OCI-LY7 (cell line): ENCODE measurements around the gene CASP9.

Source experiments
- CTCF ChIP-seq: fragments of 200-600 bp; sonication (generic); conservative IDR thresholded peaks from 2 replicates; pipeline ENCODE4 v1.5.1; 2014; ENCODE audit warnings: mild to moderate bottlenecking, antibody characterized with exemption, low read length, moderate library complexity, mixed read lengths
- EZH2phosphoT487 ChIP-seq: fragments of 200-600 bp; sonication (generic); IDR thresholded peaks from 2 replicates; pipeline ENCODE4 v1.6.1; 2018; ENCODE audit warnings: low read depth, borderline replicate concordance, mild to moderate bottlenecking, mixed run types, antibody characterized with exemption, low read length, moderate library complexity, mixed read lengths

- TF ChIP-seq EZH2phosphoT487, result no peak
- no peak for TF ChIP-seq CTCF
Observed at GRCh38 chr1:15469361-15469760, 54.7 kb downstream of the CASP9 start.
